Suprapubic skin (tissue), 4 donors: ENCODE data around the gene CRISP2. TPM values are rescaled to one million over a fixed set of nuclear protein-coding genes. Genes with fewer than 3 reads are reported as not detected.

Source experiments
- DNase-seq, 2 donors: peaks; one replicate each; pipeline ENCODE4 v3.0.0-alpha.2; 2019; ENCODE audit warnings: low spot score in 2 of 2
- H3K27ac ChIP-seq: fragments of 200-600 bp; sonication (generic); one replicate; pipeline ENCODE4 v1.5.1; 2019
- H3K27me3 ChIP-seq: fragments of 200-600 bp; sonication (generic); one replicate; pipeline ENCODE4 v1.5.1; 2019
- H3K36me3 ChIP-seq: fragments of 200-600 bp; sonication (generic); one replicate; pipeline ENCODE4 v1.5.1; 2019
- H3K4me1 ChIP-seq: fragments of 200-600 bp; sonication (generic); one replicate; pipeline ENCODE4 v1.5.1; 2019
- H3K4me3 ChIP-seq: fragments of 200-600 bp; sonication (generic); one replicate; pipeline ENCODE4 v1.5.1; 2019; ENCODE audit warnings: mild to moderate bottlenecking
- H3K9me3 ChIP-seq: fragments of 200-600 bp; sonication (generic); one replicate; pipeline ENCODE4 v1.5.1; 2019
- EP300 ChIP-seq: sonication (generic); formaldehyde crosslinking; IDR thresholded peaks from one replicate; pipeline ENCODE4 v1.6.1; 2017; ENCODE audit warnings: antibody characterized with exemption
- POLR2A ChIP-seq, 2 donors: fragments of 450-650 bp; IDR thresholded peaks; one replicate each; pipeline ENCODE4 v1.6.1; 2017; ENCODE audit warnings: antibody characterized with exemption in 2 of 2, mild to moderate bottlenecking in 2 of 2, moderate library complexity in 2 of 2
- POLR2AphosphoS5 ChIP-seq, 3 donors: sonication (generic); formaldehyde crosslinking; IDR thresholded peaks; one replicate each; pipeline ENCODE4 v1.6.1; 2017; ENCODE audit warnings: antibody characterized with exemption in 3 of 3
- WGBS: methylation state at CpG from one replicate; pipeline ENCODE4 v1.1.5; 2018; 5-methylcytosine and 5-hydroxymethylcytosine counted together
- total RNA-seq, 4 donors: library from RNA; depleted of rRNA; stranded (reverse); fragments of >200 nt; gene quantifications; one replicate each; pipeline ENCODE4 v1.1.0, GENCODE V29; 2016
- TF ChIP-seq, protein P1 (sequence below), 2 donors: fragments of 200-600 bp in 1 of 2; fragments of 450-650 bp in 1 of 2; sonication (generic) in 1 of 2; IDR thresholded peaks; one replicate each; pipeline ENCODE4 v1.5.1; 2016 to 2019; ENCODE audit warnings: antibody characterized with exemption in 2 of 2, mild to moderate bottlenecking in 1 of 2, moderate library complexity in 1 of 2

The CRISP2 gene
- total RNA-seq, 4 donors from 2014 or later = 0.59 TPM; not detected in 3

DNA sequence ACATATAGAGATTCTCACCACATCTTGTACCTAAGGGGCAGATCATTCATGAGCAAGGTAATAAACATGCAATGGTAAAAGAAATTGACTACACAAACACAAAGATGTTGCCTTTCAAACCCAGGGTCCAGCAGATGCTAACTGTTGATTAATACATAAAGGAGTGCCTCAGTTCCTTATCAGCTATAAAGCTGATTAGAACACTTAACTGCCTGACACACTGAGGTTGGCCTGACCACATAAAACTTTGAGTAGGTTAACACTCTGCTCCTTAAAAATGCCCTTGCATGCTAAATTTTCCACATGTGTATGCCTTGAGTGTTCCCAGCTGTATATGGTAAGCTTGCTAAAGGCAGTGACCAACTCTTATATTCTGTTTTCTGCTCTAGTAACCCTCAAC, 14.9 kb downstream of the CRISP2 start:
- H3K27me3 ChIP-seq = no peaks in the 10 kb centered on the region
- no peak overlapping the region for H3K4me3 ChIP-seq
- no peaks in the 10 kb centered on the region for H3K36me3 ChIP-seq
- no peak for DNase-seq
- H3K4me1 ChIP-seq = no peaks in the 10 kb centered on the region
- TF ChIP-seq EP300 = no peak
- TF ChIP-seq, protein P1, sequence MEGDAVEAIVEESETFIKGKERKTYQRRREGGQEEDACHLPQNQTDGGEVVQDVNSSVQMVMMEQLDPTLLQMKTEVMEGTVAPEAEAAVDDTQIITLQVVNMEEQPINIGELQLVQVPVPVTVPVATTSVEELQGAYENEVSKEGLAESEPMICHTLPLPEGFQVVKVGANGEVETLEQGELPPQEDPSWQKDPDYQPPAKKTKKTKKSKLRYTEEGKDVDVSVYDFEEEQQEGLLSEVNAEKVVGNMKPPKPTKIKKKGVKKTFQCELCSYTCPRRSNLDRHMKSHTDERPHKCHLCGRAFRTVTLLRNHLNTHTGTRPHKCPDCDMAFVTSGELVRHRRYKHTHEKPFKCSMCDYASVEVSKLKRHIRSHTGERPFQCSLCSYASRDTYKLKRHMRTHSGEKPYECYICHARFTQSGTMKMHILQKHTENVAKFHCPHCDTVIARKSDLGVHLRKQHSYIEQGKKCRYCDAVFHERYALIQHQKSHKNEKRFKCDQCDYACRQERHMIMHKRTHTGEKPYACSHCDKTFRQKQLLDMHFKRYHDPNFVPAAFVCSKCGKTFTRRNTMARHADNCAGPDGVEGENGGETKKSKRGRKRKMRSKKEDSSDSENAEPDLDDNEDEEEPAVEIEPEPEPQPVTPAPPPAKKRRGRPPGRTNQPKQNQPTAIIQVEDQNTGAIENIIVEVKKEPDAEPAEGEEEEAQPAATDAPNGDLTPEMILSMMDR (IDR thresholded peaks at IDR 0.05) = no peak
- no peak for TF ChIP-seq POLR2AphosphoS5 (IDR thresholded peaks at IDR 0.05)
- no peak for TF ChIP-seq POLR2A (IDR thresholded peaks at IDR 0.05)
- no peak overlapping the region for H3K27ac ChIP-seq
- H3K9me3 ChIP-seq = peaks cover 4% of the 10 kb centered on the region

DNA sequence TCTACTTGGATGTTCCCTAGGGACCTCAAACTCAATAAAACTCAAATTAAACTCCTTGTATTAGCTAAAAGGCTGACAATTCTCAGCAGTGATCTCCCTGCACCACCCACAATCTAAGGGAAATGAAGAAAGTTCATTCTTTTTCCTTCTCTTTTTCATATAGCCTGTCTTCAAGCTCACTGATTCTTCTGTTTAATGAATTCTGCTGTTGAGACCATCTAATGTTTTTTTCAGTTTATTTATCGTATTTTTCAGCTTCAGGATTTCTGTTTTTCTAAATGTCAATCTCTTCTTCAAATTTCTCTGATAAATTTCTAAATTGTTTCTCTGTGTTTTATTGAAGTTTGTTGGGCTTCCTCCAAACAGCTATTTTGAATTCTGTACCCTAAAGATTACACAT, 19.8 kb downstream of the CRISP2 start:
- no peak overlapping the region for H3K4me3 ChIP-seq
- TF ChIP-seq EP300 = no peak
- no peak for TF ChIP-seq POLR2A (IDR thresholded peaks at IDR 0.05)
- TF ChIP-seq POLR2AphosphoS5 (IDR thresholded peaks at IDR 0.05) = no peak
- TF ChIP-seq, protein P1 (IDR thresholded peaks at IDR 0.05) = no peak

GRCh38 chr6:49692534-49692933, 20.8 kb downstream of the CRISP2 start:
- H3K4me1 ChIP-seq = no peaks in the 10 kb centered on the region
- H3K36me3 ChIP-seq = no peaks in the 10 kb centered on the region
- TF ChIP-seq, protein P1 (IDR thresholded peaks at IDR 0.05) = no peak
- TF ChIP-seq POLR2A (IDR thresholded peaks at IDR 0.05) (no peak), EP300 (no peak), POLR2AphosphoS5 (IDR thresholded peaks at IDR 0.05) (no peak)

More for the DNA sequence above, 19.8 kb downstream of the CRISP2 start:
- H3K27ac ChIP-seq = no peak overlapping the region
- H3K36me3 ChIP-seq = no peaks in the 10 kb centered on the region
- H3K27me3 ChIP-seq = no peaks in the 10 kb centered on the region
- no peaks in the 10 kb centered on the region for H3K9me3 ChIP-seq
- 73% methylated on average over 1 of the region's 1 CpG for WGBS
- H3K4me1 ChIP-seq = no peaks in the 10 kb centered on the region
- no peak for DNase-seq

GRCh38 chr6:49676671-49677281, 36.6 kb downstream of the CRISP2 start:
- Histone ChIP-seq H3K27me3 (no peaks in the 10 kb centered on the region), H3K9me3 (peaks cover 5% of the 10 kb centered on the region), H3K27ac (no peak overlapping the region), H3K4me3 (no peak overlapping the region), H3K36me3 (no peaks in the 10 kb centered on the region), H3K4me1 (no peaks in the 10 kb centered on the region)
- DNase-seq = no peak
- 56% methylated on average over 4 of the region's 4 CpGs for WGBS
- TF ChIP-seq POLR2AphosphoS5 (IDR thresholded peaks at IDR 0.05) (no peak), POLR2A (IDR thresholded peaks at IDR 0.05) (no peak), EP300 (no peak)
- TF ChIP-seq, protein P1 (IDR thresholded peaks at IDR 0.05) = no peak

More at GRCh38 chr6:49692534-49692933, 20.8 kb downstream of the CRISP2 start:
- 77% methylated on average over 2 of the region's 2 CpGs for WGBS
- no peaks in the 10 kb centered on the region for H3K27me3 ChIP-seq
- H3K27ac ChIP-seq = no peak overlapping the region
- no peak for DNase-seq
- H3K9me3 ChIP-seq = no peaks in the 10 kb centered on the region
- no peak overlapping the region for H3K4me3 ChIP-seq

GRCh38 chr6:49675816-49676215, 37.5 kb downstream of the CRISP2 start:
- no peak overlapping the region for H3K27ac ChIP-seq
- H3K9me3 ChIP-seq = peaks cover 5% of the 10 kb centered on the region
- H3K27me3 ChIP-seq = no peaks in the 10 kb centered on the region
- no peak for DNase-seq
- TF ChIP-seq POLR2A (IDR thresholded peaks at IDR 0.05) = no peak
- TF ChIP-seq EP300 = no peak
- TF ChIP-seq POLR2AphosphoS5 (IDR thresholded peaks at IDR 0.05) = no peak
- TF ChIP-seq, protein P1 (IDR thresholded peaks at IDR 0.05) = no peak
- H3K4me1 ChIP-seq = no peaks in the 10 kb centered on the region
- H3K36me3 ChIP-seq = no peaks in the 10 kb centered on the region
- no peak overlapping the region for H3K4me3 ChIP-seq
- WGBS = 82% methylated on average over 1 of the region's 1 CpG
